OCI-LY1 (cell line): ENCODE results near the gene BARHL2.

Source experiments
- H2AFZ ChIP-seq: fragments of 200-600 bp; sonication (generic), shearing (Covaris generic); 2 replicates; pipeline ENCODE4 v1.6.0; 2014; ENCODE audit warnings: antibody characterized with exemption, mild to moderate bottlenecking, low read length
- H3F3A ChIP-seq: fragments of 200-600 bp; sonication (generic), shearing (Covaris generic); 2 replicates; pipeline ENCODE4 v1.6.0; 2014; ENCODE audit warnings: mild to moderate bottlenecking, antibody characterized with exemption, low read length, moderate library complexity; ENCODE audit not compliant: insufficient read depth
- H3K27ac ChIP-seq: fragments of 200-600 bp; sonication (generic); 2 replicates; pipeline ENCODE4 v1.5.1; 2014; ENCODE audit warnings: low read length, mixed run types, mild to moderate bottlenecking, low read depth; ENCODE audit not compliant: poor library complexity, severe bottlenecking
- H3K27me3 ChIP-seq: fragments of 200-600 bp; sonication (generic); 2 replicates; pipeline ENCODE4 v1.6.0; 2014; ENCODE audit warnings: antibody characterized with exemption, mild to moderate bottlenecking, low read length, moderate library complexity; ENCODE audit not compliant: insufficient read depth
- H3K36me3 ChIP-seq: fragments of 200-600 bp; sonication (generic); 2 replicates; pipeline ENCODE4 v1.6.1; 2014; ENCODE audit warnings: mild to moderate bottlenecking, antibody characterized with exemption, low read length, moderate library complexity, mixed read lengths; ENCODE audit not compliant: insufficient read depth
- H3K4me1 ChIP-seq: fragments of 200-600 bp; sonication (generic); 2 replicates; pipeline ENCODE4 v1.5.1; 2014; ENCODE audit warnings: mild to moderate bottlenecking, low read length, moderate library complexity; ENCODE audit not compliant: insufficient read depth, severe bottlenecking
- H3K4me2 ChIP-seq: fragments of 200-600 bp; sonication (generic), shearing (Covaris generic); 2 replicates; pipeline ENCODE4 v1.6.1; 2014; ENCODE audit warnings: low read length
- H3K4me3 ChIP-seq: fragments of 200-600 bp; sonication (generic); 2 replicates; pipeline ENCODE4 v1.5.1; 2014; ENCODE audit warnings: low read length, low read depth, mild to moderate bottlenecking, mixed read lengths; ENCODE audit not compliant: poor library complexity, severe bottlenecking
- H3K79me2 ChIP-seq: fragments of 200-600 bp; shearing (Covaris generic); 2 replicates; pipeline ENCODE4 v1.6.1; 2016; ENCODE audit warnings: mixed run types, low read length, mixed read lengths; ENCODE audit not compliant: insufficient read depth
- H3K9ac ChIP-seq: fragments of 200-600 bp; sonication (generic), shearing (Covaris generic); 2 replicates; pipeline ENCODE4 v1.6.1; 2014; ENCODE audit warnings: mild to moderate bottlenecking, low read length, mixed read lengths
- H3K9me2 ChIP-seq: fragments of 200-600 bp; sonication (generic), shearing (Covaris generic); 2 replicates; pipeline ENCODE4 v1.6.1; 2014; ENCODE audit warnings: low read depth, mild to moderate bottlenecking, low read length, mixed read lengths
- H3K9me3 ChIP-seq: fragments of 200-600 bp; shearing (Covaris generic); 2 replicates; pipeline ENCODE4 v1.6.1; 2014; ENCODE audit warnings: low read length, mixed read lengths
- H4K20me1 ChIP-seq: fragments of 200-600 bp; sonication (generic), shearing (Covaris generic); 2 replicates; pipeline ENCODE4 v1.6.0; 2016; ENCODE audit warnings: mild to moderate bottlenecking, low read length; ENCODE audit not compliant: insufficient read depth
- CTCF ChIP-seq: fragments of 200-600 bp; sonication (generic), shearing (Covaris generic); IDR thresholded peaks from 2 replicates; pipeline ENCODE4 v1.5.1; 2017; ENCODE audit warnings: mild to moderate bottlenecking, antibody characterized with exemption, low read length, moderate library complexity, mixed read lengths
- EZH2 ChIP-seq: fragments of 200-600 bp; sonication (generic), shearing (Covaris generic); IDR thresholded peaks from 2 replicates; pipeline ENCODE4 v1.8.0; 2017; ENCODE audit warnings: borderline replicate concordance, mixed run types, mild to moderate bottlenecking, antibody characterized with exemption, low read length, moderate library complexity, mixed read lengths

Gene BARHL2

GRCh38 chr1:90724926-90725656 is 8.0 kb upstream of the BARHL2 start:
- Histone ChIP-seq H3K27me3 (no peaks in the 10 kb centered on the region), H3K9ac (no peak overlapping the region), H3K79me2 (no peaks in the 10 kb centered on the region), H3K9me3 (no peaks in the 10 kb centered on the region), H3K27ac (no peak overlapping the region), H3K9me2 (no peaks in the 10 kb centered on the region), H4K20me1 (no peaks in the 10 kb centered on the region), H3F3A (no peaks in the 10 kb centered on the region), H3K36me3 (no peaks in the 10 kb centered on the region), H3K4me1 (no peaks in the 10 kb centered on the region), H3K4me3 (no peak overlapping the region), H2AFZ (no peak overlapping the region), H3K4me2 (no peak overlapping the region)
- TF ChIP-seq CTCF (no peak), EZH2 (no peak)

- Histone ChIP-seq H3K4me3 (no peak overlapping the region), H3K9me3 (no peaks in the 10 kb centered on the region), H3K79me2 (no peaks in the 10 kb centered on the region), H2AFZ (no peak overlapping the region), H3K27ac (no peak overlapping the region), H3K4me2 (no peak overlapping the region), H3K36me3 (no peaks in the 10 kb centered on the region), H3K4me1 (no peaks in the 10 kb centered on the region), H4K20me1 (no peaks in the 10 kb centered on the region), H3F3A (no peaks in the 10 kb centered on the region), H3K9me2 (no peaks in the 10 kb centered on the region), H3K27me3 (no peaks in the 10 kb centered on the region), H3K9ac (no peak overlapping the region)
- TF ChIP-seq EZH2 (no peak), CTCF (no peak)
Measured at GRCh38 chr1:90724361-90724760, 7.3 kb upstream of the BARHL2 start.

GRCh38 chr1:90723590-90724108 is 6.5 kb upstream of the BARHL2 start:
- Histone ChIP-seq H3K79me2 (no peaks in the 10 kb centered on the region), H3K27ac (no peak overlapping the region), H3K9ac (no peak overlapping the region), H3K4me1 (no peaks in the 10 kb centered on the region), H2AFZ (no peak overlapping the region), H3K36me3 (no peaks in the 10 kb centered on the region), H3K9me3 (no peaks in the 10 kb centered on the region), H3K4me3 (no peak overlapping the region), H3K9me2 (no peaks in the 10 kb centered on the region), H3F3A (no peaks in the 10 kb centered on the region), H3K4me2 (no peak overlapping the region), H3K27me3 (no peaks in the 10 kb centered on the region), H4K20me1 (no peaks in the 10 kb centered on the region)
- TF ChIP-seq EZH2 (no peak), CTCF (peak; percentile 22; the same call in 1 of the 2 replicates)
